Measurements from ENCODE around the gene OBP2A. TPM values are rescaled to one million over a fixed set of nuclear protein-coding genes. Genes with fewer than 3 reads are reported as not detected.

The OBP2A gene
- total and polyA plus RNA-seq, 2 donors (not counting 3 experiments of a cell fraction or from before 2014, with no cell fraction given) = not detected

GRCh38 chr9:135584371-135584770 is 38.4 kb downstream of the OBP2A start:
- intact Hi-C loops (cut with micrococcal nuclease) = no loop called here
- H3K27ac ChIP-seq (ENCODE audit: insufficient read depth, low read depth, low read length) = no peak overlapping the region
- dilution Hi-C loops (cut with MboI; ENCODE audit: extremely low pct_ligation_motif_present, low sequenced_read_pairs) = no loop called here
- no peak overlapping the region for H3K4me2 ChIP-seq (ENCODE audit: insufficient read depth, low read length)
- TF ChIP-seq FOS (IDR thresholded peaks at IDR 0.05; ENCODE audit: borderline replicate concordance, insufficient read depth, low read length) (no peak), MYC (IDR thresholded peaks at IDR 0.05; ENCODE audit: low read depth, low read length) (no peak), EZH2 (IDR thresholded peaks at IDR 0.05; ENCODE audit: borderline replicate concordance, low read depth, low read length, severe bottlenecking) (no peak), POLR2AphosphoS5 (IDR thresholded peaks at IDR 0.05; ENCODE audit: insufficient read depth, low read depth, low read length) (no peak), CTCF (IDR thresholded peaks at IDR 0.05; ENCODE audit: extremely low read depth in 1 of 2, insufficient read depth in 1 of 2, low read depth in 1 of 2, low read length in 2 of 2) (no peak), POLR2A (IDR thresholded peaks at IDR 0.05; ENCODE audit: low read depth, low read length) (no peak), GATA2 (IDR thresholded peaks at IDR 0.05; ENCODE audit: insufficient read depth, insufficient read length, low read depth, low read length) (no peak), JUN (IDR thresholded peaks at IDR 0.05; ENCODE audit: borderline replicate concordance, insufficient read depth, insufficient read length, low read depth) (no peak)
- TF ChIP-seq, protein P1, sequence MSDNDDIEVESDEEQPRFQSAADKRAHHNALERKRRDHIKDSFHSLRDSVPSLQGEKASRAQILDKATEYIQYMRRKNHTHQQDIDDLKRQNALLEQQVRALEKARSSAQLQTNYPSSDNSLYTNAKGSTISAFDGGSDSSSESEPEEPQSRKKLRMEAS (IDR thresholded peaks at IDR 0.05; ENCODE audit: insufficient read depth, insufficient read length) = no peak
- peaks cover 6% of the 10 kb centered on the region for H3K4me1 ChIP-seq (ENCODE audit: control insufficient read depth, extremely low read depth, insufficient read depth, low read length)
- H3K9me3 ChIP-seq (replicated peaks; ENCODE audit: control insufficient read depth, insufficient read depth, low read length) = no peaks in the 10 kb centered on the region
- H3K36me3 ChIP-seq (ENCODE audit: control insufficient read depth in 2 of 2, extremely low read depth in 1 of 2, insufficient read depth in 2 of 2, low read length in 2 of 2) = no peaks in the 10 kb centered on the region
- no peaks in the 10 kb centered on the region for H3K27me3 ChIP-seq (ENCODE audit: control insufficient read depth in 2 of 2, insufficient read depth in 2 of 2, low read length in 2 of 2)
- no TSS peak for BruUV-seq (replicated peaks)
- DNase-seq (ENCODE audit: low read depth, low spot score) (no peak), FAIRE-seq (no peak)
- no peak overlapping the region for H2AFZ ChIP-seq (ENCODE audit: low read depth, low read length)
- H3K4me3 ChIP-seq (replicated peaks in 1 of 3; ENCODE audit: insufficient read depth in 1 of 3, low read depth in 1 of 3, low read length in 3 of 3) = no peak overlapping the region
- H3K79me2 ChIP-seq (ENCODE audit: control insufficient read depth, insufficient read depth, low read length) = no peaks in the 10 kb centered on the region
- CTCF ChIA-PET = no interaction called here
- H3K9ac ChIP-seq (replicated peaks; ENCODE audit: extremely low read depth, insufficient read depth, low read length) = no peak overlapping the region
- POLR2A ChIA-PET = no interaction called here
- no peaks in the 10 kb centered on the region for H4K20me1 ChIP-seq (replicated peaks; ENCODE audit: control insufficient read depth, extremely low read depth, insufficient read depth, low read length)
- no peaks in the 10 kb centered on the region for H3K9me1 ChIP-seq (replicated peaks; ENCODE audit: control insufficient read depth, extremely low read depth, insufficient read depth, low read length)
